Suppressor macrophage (primary cell): ENCODE measurements around the gene CCDC102A.

Experiments
- DNase-seq, 4 experiments: peaks; one replicate each; pipeline ENCODE4 v3.0.0-alpha.2; 2020 to 2022

Gene CCDC102A

DNA sequence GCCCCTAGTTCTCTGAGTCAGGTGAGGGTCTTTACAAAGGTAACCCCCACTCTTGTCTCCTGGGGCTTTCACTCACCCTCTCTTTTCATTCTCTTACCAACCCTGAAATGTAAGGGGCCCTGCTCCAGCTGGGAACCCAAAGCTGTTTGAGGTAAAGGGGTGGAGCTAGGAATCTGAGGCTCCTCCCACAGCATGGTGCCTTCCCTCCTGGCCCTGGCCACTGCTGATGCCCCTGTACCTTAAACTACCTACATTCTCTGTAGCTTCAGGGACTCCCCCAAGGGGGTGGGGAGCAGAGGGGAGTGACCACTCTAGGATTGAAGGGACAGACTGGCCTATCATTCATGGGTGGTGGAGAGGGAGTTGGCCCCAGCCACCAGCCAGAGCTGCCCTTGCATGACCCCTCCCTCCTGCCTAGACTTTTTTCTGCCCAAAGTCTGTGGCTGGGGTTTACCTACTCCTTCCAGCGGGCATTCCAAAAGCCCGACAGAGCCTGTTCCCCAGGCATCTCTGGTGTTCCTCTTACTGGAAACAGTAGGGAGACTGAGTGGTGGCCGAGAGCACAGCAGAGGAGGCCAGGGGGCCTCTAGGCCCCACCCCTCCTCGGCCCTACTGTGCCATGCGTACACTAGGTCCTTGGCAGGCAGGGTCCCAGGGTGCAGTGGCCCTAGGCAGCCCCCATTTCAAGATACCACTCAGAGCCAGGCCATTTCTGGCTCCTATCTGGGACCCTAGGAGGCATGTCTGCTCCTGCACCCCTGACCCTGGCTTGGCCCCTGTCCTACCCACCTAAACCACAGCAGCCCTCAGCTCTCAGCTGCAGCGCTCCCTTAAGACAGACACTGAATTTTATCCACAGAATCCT, 59.6 kb downstream of the CCDC102A start:
- no peak for DNase-seq

DNA sequence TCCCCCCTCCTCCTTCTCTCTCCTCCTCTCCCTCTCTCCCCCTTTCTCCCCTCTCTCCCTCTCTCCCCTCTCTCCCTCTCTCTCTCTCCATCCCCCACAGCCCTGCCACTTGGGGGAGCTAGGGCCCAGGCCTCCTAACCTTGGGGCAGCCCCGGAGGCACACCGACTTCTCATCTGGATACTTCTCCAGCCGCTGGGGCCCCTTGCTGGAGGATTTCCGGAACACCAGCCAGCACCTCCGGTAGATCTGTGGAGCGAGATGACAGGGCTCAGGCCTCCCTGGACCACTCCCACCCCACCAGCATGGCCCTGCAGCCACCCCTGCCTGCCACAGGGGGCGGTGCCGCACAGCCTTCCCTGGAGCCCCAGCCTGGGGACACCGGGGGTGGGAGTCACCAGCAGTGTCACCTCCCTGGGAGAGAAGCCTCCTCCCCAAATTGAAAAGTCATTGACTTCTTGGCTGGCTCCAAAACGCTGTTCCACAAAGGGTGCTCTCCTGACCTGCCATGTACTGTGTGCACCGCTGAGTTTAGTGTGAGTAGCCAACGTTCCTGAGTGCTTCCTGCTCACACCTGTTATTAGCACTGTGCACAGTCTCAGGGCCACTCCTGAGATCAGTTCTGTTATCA, 60.5 kb downstream of the CCDC102A start:
- peak; percentile 51 to 68 (median 59) for DNase-seq

DNA sequence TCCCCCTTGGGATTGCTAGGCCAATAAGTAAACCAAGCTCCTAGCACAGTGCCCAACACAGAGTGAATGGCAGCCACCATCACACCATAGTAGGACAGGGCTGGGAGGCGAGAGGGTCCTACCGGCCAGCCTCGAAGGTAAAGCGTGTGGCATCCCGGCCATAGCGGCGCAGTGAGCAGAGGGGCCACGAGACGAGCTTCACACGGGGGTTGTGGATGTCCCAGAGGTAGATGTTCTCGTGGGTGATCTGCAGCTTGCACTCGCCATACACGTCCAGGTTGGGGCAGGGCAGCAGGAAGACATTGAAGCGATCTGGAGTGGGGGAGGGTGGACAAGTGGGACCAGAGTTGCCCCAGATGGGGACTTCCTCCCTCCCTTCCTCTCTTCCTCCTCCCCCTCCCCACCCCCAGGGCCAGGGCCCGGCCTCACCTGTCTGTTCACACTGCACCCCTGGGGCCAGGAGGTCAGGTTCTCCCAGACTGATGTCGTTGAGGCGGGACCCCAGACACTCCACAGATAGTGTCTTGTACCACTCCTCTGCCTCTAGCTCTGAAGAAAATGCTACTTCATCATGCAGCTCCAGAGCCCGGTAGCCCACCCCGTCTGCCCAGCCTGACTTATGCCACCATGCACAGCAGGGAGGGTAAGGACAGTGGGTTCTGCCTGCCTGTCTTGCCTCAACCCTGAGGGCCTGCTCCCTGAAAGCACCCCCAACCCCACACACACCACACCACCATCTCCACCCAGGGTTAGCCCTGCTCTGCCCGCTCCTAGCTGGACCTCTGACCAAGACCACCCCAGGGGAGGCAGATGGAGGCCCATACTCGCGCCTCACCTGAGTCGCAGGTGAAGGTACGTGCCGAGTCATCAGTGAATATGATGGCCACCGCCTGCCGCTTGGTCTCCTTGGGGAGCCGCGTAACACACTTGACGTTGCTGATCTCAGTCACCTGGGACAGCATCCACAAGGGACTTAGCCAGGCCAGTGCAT, 61.4 kb downstream of the CCDC102A start:
- no peak for DNase-seq

DNA sequence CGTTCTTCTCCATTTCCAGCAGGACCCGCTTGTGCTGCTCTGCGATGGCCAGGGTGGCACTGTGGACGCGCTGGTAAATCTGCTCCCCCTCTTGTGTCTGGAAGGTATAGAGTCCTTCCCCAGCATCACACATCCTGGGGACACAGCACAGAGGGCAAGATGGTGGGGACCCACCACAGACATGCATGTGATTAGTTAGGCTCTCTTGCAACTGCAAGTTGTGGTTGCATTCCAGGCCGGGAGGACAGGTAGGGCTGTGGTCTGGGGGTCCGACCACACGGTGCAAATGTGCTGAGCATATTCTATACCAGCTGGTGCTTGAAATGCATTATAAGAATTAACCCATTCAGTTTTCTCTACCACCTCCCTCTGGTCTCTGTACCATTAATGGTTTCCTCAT, 62.5 kb downstream of the CCDC102A start:
- DNase-seq = no peak

DNA sequence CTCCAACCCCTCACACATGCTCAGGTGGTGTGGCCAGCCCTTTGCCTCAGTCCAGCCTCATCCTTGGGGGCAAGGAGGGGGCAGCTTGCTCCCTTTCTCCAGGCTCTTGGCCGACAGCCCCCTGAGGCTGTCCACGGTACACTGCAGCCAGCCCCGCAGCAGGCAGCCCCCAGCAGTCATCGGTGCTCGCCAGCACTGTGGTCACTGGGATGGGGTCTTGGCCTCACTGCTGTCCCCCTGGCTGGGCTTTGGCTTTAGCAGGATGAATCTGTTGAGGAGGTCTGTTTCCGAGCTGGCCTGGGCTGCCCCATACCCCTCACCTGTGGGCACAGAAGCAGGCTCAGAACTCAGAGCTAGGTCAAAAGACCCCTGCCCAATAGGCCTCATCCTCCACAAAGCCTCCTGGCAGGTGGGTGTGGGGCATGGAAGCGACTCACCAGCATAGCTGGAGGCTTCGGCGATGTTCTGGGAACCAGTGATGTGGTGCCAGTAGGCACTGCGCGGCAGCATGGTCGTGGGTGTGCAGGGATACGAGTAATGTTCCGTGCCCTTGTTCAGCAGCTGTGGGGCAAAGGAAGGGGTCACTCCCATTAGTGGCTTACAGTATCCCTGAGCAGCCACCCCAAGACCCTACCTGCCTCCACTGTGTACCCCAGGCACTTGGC, 63.1 kb downstream of the CCDC102A start:
- no peak for DNase-seq

DNA sequence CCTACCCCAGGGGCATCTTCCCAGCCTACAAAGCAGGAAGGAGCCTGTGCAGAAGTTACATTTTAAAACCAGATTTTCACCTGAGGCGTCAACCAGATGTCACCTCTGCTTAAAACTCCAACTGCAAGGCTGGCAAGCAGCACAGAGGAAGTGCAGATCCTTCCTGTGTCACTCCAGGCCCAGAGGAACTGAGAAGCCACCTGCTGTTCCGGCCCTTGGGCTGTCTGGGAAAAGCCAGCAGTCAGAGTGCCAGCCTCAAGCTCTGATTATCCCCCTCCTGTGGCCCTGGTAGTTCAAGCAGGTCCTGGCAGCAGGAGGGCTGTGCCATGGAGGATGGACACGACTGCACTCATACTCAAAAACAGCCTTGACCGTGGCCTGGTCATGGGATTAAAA, 63.7 kb downstream of the CCDC102A start:
- DNase-seq = no peak

DNA sequence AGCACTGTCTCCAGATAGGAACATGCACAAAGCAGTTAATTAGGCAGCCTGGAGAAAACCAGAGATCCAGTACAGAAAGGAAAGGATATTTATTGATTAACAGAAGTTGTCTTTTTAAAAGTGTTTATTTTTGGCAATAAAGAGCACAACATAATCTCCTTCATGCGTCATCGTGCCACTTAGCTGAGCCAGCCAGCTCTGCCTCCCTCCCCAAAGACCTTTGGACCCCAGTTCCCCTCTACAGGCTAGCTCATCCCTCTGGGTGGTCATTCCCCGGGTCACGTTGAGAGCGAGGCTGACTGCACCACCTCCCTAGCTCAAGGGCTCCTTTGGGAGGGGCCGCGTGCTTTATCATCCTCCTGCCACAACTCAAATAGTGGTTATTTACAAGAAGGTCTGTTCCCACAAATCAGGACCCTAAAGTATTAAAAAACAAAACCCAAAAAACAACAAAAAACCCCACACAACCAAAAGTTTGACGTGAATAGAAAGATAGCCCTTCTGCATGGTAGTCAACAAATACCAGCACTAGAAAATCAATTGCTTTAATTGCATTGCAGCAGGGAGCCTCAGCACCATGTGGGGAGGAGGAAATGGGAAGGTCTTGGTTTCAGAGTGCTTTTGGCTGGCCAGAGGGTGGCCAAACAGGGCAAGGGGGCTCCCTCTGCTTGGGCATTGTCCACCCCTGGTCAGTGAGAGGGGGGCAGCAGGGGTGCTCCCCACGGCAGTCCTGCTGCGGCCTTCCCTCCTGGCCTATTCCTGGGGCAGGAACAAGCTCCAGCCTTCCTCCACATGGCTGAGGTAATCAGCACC, 64.3 kb downstream of the CCDC102A start:
- DNase-seq = no peak

DNA sequence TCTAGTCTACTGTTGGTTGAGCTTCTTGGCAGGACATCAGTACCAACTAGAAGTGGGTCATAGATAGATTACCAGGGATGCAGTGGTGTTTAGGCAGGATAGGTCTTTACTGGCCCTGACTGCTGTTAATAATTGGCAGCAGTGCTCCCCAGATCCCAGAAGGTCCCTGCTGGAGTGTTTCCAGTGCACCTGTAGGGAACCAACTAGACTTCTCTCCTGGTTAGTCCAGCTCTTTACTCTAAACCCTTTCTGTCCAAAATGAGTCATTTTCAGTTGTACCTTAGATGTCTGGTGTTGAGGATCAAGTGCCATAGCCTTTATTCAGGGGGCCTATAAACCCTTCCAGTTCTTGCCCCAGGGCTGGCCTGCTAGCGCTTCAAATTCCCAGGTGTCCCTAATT, 65.2 kb downstream of the CCDC102A start:
- no peak for DNase-seq

DNA sequence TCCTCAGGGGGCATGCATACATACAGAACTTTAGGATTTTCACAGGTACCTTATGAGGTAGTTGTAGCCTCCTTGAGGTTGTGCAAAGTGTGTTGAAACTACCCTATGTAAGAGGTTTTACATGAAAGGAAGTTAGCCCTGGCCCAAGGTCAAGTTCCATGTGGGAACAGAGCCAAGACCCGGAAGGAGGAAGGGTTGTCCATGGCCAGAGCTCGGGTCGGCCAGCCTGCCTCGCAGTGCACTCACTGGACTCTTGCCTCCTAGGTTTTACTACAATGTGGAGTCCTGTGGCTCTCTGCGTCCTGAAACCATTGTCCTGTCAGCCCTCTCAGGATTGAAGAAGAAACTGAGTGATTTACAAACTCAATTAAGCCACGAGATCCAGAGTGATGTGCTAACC, 65.7 kb downstream of the CCDC102A start:
- DNase-seq = peak; percentile 36 to 62 (median 55)

DNA sequence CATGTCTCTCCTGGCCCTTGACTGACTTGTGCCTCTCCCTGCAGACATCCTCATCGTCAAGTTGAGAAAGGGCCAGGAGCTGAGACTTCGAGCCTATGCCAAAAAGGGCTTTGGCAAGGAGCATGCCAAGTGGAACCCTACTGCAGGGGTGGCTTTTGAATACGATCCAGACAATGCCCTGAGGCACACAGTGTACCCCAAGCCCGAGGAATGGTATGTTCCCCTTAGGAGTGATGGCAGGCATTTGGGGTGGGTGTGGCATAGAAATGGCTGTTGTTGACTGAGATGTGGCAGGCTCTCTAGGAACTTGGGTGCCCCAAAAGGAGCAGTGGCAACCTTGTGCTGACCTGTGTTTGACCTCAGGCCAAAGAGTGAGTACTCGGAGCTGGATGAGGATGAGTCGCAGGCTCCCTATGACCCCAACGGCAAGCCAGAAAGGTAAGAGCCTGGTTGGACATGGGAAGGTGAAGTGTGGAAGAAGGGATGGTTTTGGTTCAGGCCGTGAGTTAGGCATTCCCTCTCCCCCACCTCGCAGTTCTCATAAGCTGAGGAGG, 66.4 kb downstream of the CCDC102A start:
- no peak for DNase-seq

DNA sequence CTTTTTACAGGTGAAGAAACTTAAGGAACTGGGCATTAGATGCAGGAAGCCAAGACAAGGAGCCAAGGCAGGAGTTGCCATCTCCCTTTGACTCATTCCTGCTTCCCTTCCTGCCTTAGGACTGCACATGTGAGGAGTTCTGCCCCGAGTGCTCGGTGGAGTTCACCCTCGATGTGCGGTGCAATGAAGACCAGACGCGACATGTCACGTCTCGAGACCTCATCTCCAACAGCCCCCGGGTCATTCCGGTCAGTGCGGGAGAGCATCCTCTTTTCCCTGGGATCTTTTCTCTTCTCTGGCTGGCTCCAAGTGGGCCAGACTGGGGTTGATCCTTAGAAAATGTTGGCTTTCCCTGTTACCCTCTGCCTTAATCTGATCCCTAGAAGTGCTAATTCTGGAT, 67.3 kb downstream of the CCDC102A start:
- no peak for DNase-seq

DNA sequence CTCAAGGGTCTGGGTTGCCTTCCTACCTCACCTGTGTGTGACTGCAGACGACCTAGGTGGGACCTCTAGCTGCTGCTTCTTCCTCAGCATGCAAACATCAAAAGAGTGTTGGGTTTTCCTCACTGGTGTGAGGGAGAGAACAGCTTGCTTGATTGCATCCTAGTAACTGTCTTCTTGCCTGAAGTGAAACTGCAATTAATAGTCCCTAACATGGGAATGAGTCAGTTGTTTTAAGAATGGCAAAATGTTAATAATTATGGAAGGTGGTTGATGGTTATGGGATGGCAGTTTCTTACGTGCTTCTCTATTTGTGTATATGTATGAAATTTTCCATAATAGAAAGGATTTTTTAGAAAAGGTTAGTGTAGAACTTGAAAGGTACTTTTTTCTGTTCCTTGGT, 68.0 kb downstream of the CCDC102A start:
- no peak for DNase-seq

DNA sequence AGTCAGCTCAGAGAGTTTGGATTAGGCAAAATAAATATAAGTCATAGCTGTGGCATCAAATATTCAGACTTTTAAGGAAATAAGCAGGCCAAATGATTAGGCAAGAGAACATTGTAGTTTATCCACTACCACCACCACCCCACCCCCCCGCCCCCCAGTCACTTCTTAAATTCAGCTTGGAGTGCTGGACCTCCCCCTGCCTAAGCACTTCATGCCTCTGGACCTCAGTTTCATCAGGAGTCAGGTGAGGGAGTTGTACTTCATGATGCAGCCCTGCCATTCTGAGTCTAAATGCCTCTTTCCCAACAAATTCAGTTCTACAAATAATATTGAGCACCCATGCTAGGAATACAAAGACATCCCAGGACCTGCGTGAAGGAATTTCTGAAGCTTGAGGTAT, 71.8 kb downstream of the CCDC102A start:
- DNase-seq = no peak

DNA sequence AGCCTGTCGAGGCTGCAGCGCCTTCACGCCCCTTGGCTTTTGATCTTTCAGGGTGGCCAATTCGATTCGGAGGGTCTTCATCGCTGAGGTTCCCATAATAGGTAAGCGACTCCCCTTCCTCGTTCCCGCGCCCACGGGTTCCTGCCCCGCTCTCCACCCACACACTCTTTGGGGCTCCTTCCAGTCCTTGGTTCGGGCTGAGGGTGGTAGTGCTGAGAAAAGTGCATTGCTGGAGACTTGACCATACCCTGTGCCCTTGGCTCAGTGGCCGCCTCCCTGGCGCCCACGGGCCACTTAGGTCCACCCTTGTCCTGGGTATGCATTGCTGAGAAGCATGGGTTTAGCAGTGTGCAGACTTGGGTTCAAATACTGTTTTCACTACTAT, 73.4 kb downstream of the CCDC102A start:
- DNase-seq = peak; percentile 20 to 63 (median 48)

DNA sequence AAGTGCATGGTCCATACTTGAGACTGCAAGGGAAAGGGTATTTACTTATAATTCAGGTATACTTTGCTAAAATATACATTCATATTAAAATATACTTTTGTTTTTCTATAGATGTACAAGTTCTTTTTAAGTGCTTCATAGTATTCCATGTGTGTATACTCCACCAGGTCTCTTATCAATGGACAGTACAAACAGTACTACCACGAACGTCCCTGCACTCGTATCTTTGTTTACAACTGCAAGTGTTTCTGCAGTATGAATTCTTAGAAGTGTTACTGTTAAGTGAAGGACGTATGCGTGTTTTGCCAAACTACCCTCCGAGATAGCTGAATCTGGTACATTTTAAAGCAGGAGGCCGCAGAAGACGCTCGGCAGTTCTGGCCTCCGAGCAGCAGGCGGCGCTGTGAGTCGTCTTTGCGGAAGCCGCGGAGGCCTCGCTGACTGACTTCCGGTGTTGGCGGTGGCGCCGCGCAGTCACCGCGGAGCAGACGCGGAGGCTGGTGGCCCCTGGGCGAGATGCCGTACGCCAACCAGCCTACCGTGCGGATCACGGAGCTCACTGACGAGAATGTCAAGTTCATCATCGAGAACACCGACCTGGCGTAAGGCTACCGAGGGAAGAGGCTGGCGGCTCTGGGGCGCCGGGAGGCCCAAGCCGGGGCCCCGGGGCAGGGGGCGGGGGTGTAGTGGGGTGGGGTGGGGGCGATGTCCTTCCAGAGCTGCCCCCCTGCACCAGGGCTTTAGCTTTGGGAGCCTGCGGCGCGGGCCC, 74.0 kb downstream of the CCDC102A start, which contains the start of gene POLR2C:
POLR2C (plus strand) TSS at position 471 of the 769 bp plus-strand sequence; CDS start at position 517, 46 bp downstream.
- DNase-seq = peak; percentile 91 to 96 (median 96)
